HEK293 (cell line): ENCODE measurements around the gene MON2.

Source experiments
- GLIS1 ChIP-seq: fragments of 450-650 bp; formaldehyde crosslinking; IDR thresholded peaks from 2 replicates; pipeline ENCODE4 v1.5.1; 2016; ENCODE audit warnings: missing biosample characterization, missing genetic modification characterization
- ZNF214 ChIP-seq: fragments of 450-650 bp; formaldehyde crosslinking; IDR thresholded peaks from 2 replicates; pipeline ENCODE4 v1.5.1; 2017; ENCODE audit warnings: missing biosample characterization, mild to moderate bottlenecking, missing genetic modification characterization, borderline replicate concordance

GRCh38 chr12:62637679-62638078 lies 171.1 kb downstream of the MON2 start:
- no peak for TF ChIP-seq ZNF214
- TF ChIP-seq GLIS1 (tag by site-specific recombination): no peak
